HG03469 (cell line): ENCODE results near the gene ATG12.
"Not testable (repeated sequence)": the region's sequence is repeated elsewhere in the genome, so short reads cannot be mapped to it uniquely, and the experiment has no call there.

Experiments used
- ATAC-seq: cut with Tn5 transposase; IDR thresholded peaks from one replicate; pipeline ENCODE4 v1.9.1; 2021; ENCODE audit warnings: mild to moderate bottlenecking, moderate library complexity, moderate number of reproducible peaks; ENCODE audit not compliant: unreplicated experiment

ATG12 gene

DNA sequence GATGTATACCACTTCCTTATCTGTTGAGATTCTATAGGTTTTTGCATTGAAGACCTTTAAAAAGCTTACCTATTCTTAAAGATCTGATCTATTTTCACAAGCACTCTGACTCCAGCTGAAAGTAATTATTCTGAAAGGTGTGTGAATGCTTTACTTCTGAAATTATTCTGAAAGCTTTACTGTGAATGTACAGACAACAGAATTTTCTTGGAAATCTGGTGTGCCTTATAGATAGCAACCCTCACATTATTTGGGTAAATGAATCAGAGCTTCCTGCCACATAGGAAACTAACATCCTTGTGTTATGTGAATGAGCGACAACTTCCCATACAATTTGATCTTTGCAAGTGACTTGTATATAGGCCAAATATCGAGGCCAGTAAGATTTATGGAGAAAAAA is 31.4 kb downstream of the ATG12 start:
- ATAC-seq: no peak

- ATAC-seq: not testable (repeated sequence)
Observed at GRCh38 chr5:115808066-115808465, 33.3 kb downstream of the ATG12 start.

DNA sequence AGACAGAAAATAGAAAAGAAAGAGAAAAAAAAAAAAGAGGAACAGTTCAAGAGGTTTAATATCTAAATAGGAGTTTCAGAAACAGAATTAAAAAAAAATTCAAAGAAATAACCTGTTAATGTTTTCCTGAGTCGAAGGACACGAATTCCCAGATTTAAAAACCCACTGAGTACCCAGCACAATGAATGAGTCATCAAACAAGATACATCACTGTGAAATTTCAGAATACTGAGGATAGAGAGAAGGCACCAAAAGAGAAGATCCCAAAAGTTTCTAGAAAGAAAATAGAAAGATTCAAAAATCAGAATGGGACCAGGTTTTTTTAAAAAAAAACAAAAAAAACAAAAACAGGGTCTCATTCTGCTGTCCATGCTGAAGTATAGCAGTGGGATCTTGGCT is 33.7 kb downstream of the ATG12 start:
- no peak for ATAC-seq

- ATAC-seq: no peak
Observed at GRCh38 chr5:115806986-115807653, 34.2 kb downstream of the ATG12 start.

- ATAC-seq: no peak
Observed at GRCh38 chr5:115801984-115802383, 39.4 kb downstream of the ATG12 start.

- no peak for ATAC-seq
Observed at GRCh38 chr5:115801152-115801551, 40.2 kb downstream of the ATG12 start.

DNA sequence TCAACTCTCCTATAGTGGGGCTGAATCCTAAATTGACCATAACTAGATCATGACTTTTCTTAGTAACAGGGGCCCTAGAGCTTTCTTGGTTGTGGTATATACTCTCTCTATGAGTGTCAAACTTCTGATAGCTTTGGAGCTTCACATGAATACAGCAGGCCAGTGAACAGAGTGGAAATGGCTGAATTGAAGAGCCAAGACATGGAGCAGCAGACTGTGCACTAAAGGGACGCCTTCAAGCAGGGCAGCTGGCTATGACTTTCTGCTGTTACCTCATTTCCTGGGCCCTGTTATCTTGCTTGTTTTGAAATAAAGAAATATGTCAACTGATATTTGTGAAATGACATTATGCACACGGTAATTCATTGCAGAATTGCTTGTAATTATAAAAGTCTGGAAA is 41.3 kb downstream of the ATG12 start:
- ATAC-seq: no peak

- ATAC-seq: no peak
Observed at GRCh38 chr5:115798252-115798651, 43.1 kb downstream of the ATG12 start.

GRCh38 chr5:115796656-115797055 is 44.7 kb downstream of the ATG12 start:
- no peak for ATAC-seq

DNA sequence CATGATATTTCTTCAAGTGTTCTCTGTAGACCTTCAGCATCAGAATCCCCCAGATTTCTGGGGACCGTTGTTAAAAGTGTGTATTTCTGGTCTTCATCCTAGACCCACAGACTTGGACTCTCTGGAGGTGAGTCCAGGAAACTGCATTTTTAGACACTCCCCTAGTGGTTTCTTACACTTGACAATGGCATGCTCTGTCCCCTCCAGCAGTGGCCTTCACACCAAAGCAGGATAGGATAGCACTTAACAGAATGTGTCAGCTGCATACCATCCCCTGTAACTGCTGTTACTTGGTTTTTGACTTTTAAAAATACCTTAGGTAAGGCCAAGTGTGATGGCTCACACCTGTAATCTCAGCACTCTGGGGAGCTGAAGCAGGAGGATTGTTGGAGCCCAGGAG is 45.7 kb downstream of the ATG12 start:
- ATAC-seq: no peak

DNA sequence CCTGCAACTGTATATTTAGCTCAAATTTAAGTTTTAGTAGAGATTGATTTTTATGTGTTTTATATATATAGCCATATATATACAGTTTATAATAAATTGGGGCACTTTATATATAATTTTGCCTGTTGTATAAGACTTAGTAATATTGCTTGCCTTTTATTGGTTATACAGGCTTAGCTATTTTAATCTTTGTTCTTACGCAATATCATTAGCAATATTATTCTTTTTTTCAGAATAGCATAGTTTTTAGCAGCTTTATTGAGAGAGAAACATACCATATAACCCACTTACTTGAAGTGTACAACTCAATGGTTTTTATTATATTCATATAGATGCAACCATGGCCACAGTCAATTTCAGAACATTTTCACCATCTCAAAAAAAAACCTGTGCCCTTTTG is 52.9 kb downstream of the ATG12 start:
- no peak for ATAC-seq

DNA sequence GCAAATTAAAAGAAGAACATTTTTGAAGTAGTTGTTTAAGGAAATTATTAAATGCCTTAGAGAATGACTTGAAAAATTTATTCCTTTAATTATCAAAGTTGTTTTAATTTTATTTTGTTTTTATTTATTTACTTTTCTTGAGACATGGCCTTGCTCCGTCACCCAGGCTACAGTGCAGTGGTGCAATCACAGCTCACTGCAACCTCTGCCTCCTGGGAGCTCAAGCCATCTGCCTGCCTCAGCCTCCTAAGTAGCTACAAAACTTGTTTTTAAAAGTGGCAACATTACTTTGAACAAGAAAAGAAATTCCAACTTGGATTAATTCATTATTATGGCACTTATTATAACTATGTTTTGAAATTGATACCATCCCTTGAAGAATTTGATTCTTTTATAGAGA is 53.9 kb downstream of the ATG12 start:
- ATAC-seq: no peak

- no peak for ATAC-seq
Observed at GRCh38 chr5:115785381-115786065, 55.8 kb downstream of the ATG12 start.

GRCh38 chr5:115778417-115778816 is 62.9 kb downstream of the ATG12 start:
- ATAC-seq: no peak
